Cardiac fibroblast (primary cell): ENCODE data around the gene VMP1.
"Not testable (repeated sequence)": the region's sequence is repeated elsewhere in the genome, so short reads cannot be mapped to it uniquely, and the experiment has no call there.

Experiments used
- DNase-seq, 2 donors: peaks; one replicate each; pipeline versions ENCODE4 v3.0.0 to v3.0.0-alpha.2; 2010; ENCODE audit warnings: low read depth in 2 of 2
- H3K4me3 ChIP-seq, 2 donors: replicated peaks in 1 of 2; 1 replicate in 1 of 2; 2 replicates in 1 of 2; pipeline ENCODE4 v1.5.1; 2011; ENCODE audit warnings: low read depth in 2 of 2, low read length in 2 of 2, mild to moderate bottlenecking in 2 of 2, moderate library complexity in 1 of 2
- CTCF ChIP-seq: IDR thresholded peaks from one replicate; pipeline ENCODE4 v1.5.1; 2011; ENCODE audit warnings: low read depth, mild to moderate bottlenecking, low read length, inconsistent platforms

VMP1 gene

DNA sequence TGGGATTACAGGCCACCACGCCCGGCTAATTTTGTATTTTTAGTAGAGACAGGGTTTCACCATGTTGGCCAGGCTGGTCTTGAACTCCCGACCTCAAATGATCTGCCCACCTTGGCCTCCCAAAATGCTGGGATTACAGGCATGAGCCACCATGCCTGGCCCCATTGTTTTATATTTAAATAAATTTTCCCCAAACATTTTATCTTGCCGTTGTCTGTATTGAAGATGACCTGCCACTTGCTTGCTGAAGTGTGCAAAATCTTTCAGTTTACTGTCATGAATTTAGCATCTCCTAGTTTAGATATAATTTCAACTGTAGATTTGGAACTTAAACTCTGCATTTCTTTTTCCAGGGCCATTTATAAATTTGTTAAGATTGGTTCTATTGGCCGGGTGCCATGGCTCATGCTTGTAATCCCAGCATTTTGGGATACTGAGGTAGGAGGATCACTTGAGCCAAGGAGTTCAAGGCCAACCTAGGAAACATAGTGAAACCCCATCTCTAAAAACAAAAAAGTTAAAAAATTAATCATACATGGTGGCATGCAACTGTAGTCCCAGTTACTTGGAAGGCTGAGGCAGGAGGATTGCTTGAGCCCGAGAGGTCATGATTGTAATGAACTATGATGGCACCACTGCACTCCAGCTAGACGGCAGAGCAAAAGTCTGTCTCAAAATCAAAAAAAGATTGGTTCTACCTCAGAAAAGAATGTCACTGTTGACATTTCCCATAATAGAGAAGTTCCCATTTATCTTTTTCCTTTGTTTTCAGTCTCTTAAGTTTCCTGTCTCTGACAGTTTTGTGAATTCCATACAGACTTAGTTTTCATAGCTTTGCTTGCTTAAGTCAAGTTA, 84.4 kb downstream of the VMP1 start:
- no peak overlapping the region for H3K4me3 ChIP-seq
- no peak for TF ChIP-seq CTCF
- DNase-seq, result peak; percentile 89 to 94

- not testable (repeated sequence) for DNase-seq, H3K4me3 ChIP-seq
Measured at GRCh38 chr17:59792458-59792823, 85.0 kb downstream of the VMP1 start.

DNA sequence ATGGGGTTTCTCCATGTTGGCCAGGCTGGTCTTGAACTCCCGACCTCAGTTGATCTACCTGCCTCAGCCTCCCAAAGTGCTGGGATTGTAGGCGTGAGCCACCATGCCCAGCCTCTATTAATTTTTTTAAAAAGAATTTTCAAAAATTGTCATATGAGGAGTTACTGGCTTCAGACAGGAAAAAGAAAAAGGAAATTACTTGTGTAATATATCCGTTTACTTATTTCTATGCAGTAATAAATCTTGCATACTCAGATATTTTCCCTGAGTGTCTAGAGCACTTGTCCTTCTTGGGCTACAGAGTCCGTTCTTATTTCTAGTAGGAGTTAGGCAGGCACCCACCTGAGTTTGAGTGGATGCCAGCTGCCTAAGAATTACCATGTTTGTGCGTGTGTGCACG, 85.8 kb downstream of the VMP1 start:
- no peak for DNase-seq
- H3K4me3 ChIP-seq, result no peak overlapping the region
- no peak for TF ChIP-seq CTCF

DNA sequence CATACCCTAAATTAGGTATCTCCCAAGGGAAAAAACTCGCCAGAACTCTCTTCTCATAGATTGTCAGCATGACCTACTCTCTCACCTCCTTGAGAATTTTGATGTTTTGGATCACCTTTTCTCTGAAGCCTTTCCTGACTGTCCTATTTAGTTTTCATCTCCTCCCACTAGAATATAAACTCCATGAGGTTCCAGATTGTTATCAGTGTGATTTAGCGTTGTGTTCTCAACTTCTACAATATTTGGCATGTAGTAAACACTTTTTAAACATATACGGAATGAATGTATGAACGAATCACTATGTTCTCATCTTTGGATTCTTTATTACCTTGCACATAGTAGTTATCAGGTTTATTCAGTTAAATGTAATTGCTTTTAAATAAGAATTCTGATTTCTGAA, 88.7 kb downstream of the VMP1 start:
- no peak overlapping the region for H3K4me3 ChIP-seq
- no peak for DNase-seq
- no peak for TF ChIP-seq CTCF

- DNase-seq, result peak; percentile 27 to 67
- no peak overlapping the region for H3K4me3 ChIP-seq
- TF ChIP-seq CTCF, result no peak
Measured at GRCh38 chr17:59796785-59797205, 89.3 kb downstream of the VMP1 start.

DNA sequence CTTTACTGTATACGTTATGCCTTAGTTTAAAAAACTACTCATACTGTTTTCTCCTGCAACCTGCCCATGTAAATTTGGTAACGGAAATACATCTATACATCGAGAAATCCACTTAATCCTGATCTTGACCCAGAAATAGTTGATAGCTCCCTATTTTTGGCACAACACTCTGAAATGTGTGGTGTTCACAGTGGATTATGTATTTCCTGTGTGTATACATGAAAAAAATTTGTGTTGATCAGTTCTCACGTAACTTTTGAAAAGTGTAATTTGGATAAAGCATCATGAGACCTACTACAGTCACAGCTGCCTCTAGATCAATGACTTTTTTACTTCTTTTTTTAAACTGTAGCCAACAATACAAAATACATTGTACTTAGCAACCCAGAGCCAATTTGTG, 90.7 kb downstream of the VMP1 start:
- no peak for DNase-seq
- no peak overlapping the region for H3K4me3 ChIP-seq
- TF ChIP-seq CTCF, result no peak

GRCh38 chr17:59800530-59800942, 93.1 kb downstream of the VMP1 start:
- H3K4me3 ChIP-seq, result no peak overlapping the region
- no peak for TF ChIP-seq CTCF
- DNase-seq, result peak in 1 of 2 donors; percentile 25
